Cerebellar cortex (tissue), 1 donor: Measurements from ENCODE around the gene COL6A5.
A peak's percentile ranks its signal among the peaks of the same experiment; 100 is the strongest.
"Not testable (repeated sequence)": the region's sequence is repeated elsewhere in the genome, so short reads cannot be mapped to it uniquely, and the experiment has no call there.

ENCODE experiments used
- DNase-seq: peaks from one replicate; pipeline ENCODE4 v3.0.0-alpha.2; 2015; ENCODE audit warnings: low spot score

The COL6A5 gene

DNA sequence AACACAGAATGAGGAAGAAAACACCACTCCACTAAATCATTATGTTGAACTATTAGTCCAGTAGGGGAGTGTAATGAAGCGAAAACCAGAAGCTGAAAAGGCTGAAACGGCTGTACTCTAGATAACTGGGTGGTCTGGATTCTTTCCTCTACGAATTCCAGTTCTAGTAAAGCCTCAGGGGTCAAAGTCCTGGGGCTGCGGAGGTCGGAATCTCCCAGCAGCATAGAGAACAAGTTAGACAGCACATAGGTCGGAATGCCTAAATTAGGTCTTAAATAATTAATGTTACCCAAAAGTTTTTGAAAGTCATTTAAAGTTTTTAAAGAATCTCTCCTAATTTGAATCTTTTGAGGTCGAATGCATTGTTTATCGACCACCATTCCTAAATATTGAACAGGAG, 102.7 kb downstream of the COL6A5 start:
- not testable (repeated sequence) for DNase-seq

GRCh38 chr3:130456540-130456939, 111.1 kb downstream of the COL6A5 start:
- no peak for DNase-seq

- DNase-seq = no peak
Measured at GRCh38 chr3:130457671-130458070, 112.2 kb downstream of the COL6A5 start.

DNA sequence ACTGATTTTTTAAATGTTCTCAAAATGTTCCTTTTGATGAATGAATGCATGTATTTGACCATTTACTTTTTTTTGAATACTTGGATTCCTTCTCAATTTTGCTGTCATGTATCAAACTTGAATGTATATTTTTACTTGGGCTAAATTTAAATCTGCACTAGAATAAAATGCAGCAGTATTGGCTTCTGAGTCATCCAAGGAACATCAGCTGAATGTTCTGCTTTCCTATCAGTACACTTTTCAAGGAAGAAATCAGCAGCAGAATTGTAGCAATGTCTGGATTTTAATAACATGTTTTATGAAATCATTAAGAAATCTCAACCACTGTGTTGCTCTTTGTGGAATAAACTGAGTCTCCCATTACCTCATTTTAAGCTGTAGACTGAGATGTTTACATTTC, 114.5 kb downstream of the COL6A5 start:
- no peak for DNase-seq

GRCh38 chr3:130462089-130462488, 116.6 kb downstream of the COL6A5 start:
- DNase-seq = no peak

DNA sequence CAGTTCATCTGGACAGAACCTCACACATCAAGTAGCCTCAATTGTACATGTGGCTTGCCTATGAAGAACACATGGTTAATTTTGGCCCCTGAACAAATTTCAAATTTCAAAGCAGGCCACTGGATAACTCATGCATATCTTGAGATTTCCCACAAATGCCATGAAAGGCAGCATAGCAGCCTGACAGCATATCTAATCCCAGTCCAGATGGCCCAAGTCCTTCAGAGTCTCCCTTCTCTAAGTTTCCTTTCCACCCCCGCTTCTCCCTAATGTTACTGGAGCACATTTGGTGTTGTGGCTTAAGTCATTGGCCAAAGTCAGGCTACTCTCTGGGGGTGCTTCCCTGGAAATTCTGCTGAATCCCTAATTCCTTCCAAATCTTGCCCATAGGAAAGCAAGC, 117.7 kb downstream of the COL6A5 start:
- DNase-seq = no peak

DNA sequence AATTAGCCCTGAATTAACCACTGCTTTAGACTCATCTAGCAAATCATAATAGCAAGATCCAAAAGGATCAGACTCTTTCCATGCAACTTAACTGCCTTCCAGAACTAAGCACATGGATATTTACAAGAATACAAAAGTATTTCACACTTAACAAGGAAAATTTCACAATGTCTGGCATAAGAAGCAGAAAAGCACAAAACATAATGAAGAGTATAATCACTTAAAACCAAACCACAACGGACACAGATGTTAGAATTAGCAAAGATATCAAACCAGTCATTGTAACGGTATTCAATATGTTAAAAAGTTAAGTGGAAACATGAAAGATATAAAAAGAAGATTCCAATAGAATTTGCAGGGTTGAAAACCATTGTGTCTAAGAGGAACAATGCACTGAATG, 120.0 kb downstream of the COL6A5 start:
- no peak for DNase-seq

DNA sequence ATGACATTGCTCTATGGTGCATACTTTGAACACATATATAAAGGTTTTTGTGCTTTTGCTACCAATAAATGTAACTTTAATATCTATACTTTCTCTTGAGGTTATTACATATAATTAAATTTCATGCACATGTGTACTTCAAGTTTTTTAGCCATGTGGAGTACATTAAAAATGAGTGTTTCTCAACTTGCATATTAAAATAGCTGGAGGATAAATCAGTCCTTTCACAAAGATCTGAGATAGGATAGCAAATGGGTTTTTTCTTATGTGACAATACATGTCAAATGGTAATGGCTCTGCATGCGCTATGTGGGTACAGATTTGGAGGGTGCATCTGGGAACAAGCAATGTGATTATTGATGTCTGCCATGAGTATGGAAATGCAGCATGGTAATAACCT, 122.8 kb downstream of the COL6A5 start:
- DNase-seq = no peak

GRCh38 chr3:130470126-130470525, 124.7 kb downstream of the COL6A5 start:
- DNase-seq = no peak

DNA sequence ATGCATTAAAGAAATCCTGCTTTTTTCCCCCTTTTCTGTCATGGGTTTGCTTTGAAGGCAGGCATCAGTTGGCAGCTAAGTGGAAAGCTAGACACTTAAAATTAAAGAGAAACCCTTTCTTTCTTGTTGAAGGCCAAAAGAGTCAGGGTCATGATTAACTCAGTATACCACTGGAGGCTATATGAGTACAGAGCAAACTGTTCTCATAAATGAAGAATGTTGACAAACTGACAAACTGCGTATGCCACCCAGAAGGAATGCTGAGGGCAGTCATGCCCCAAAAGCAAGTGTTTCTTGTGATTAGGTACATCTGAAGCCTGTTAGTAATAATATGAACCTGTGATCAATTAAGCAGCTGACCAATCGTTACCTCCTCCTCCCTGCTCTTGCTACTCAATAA, 127.9 kb downstream of the COL6A5 start:
- no peak for DNase-seq

GRCh38 chr3:130480736-130481135, 135.3 kb downstream of the COL6A5 start:
- DNase-seq = peak; percentile 22

DNA sequence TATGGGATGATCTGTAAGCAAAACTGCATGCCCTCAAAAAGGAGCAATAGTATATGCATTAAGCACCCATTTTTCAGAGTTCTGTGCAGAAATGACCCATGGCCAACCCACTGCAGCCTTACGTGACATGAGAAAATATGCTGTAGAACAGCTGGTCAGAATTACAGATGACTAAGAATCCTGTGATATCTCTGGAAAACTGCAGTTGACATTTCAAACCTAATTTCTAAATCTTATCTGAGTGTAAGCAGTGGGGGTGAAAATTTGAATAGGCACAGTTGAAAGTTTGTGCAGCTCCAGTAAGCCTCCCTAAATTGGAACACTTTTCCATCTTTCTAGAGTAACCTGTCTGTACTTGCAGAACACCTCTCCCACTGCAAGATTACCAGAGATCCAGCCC, 142.8 kb downstream of the COL6A5 start:
- no peak for DNase-seq

DNA sequence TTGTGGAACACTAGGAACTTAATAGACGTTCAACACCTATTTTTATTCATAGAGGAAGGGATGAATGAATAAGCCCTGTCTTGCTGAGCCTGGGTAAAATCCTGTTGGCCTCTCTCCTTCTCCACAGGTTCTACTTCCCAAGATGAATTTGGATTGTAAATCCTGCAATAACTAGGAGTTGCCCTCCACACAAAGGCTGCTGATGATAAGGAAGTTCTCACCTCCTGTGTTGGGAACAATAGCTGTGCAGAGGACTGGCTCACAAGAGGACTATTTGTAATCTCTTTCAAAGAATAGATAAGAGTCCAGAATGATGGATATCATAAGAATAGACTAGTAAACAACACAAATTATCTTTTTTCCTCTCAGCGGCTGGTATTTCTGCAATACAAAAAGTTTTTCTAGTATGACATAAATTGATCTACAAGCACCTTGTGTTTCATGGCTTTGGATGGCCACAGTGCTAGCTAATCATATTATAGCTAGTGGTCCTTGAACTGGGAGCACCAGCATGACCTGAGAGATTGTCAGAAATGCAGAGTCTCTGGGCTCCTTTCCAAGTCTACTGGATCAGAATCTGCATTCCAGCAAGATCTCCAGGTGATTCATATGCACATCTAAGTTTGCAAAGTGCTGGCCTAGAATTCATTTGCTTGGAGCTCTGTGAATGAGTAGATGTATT, 143.4 kb downstream of the COL6A5 start:
- no peak for DNase-seq

DNA sequence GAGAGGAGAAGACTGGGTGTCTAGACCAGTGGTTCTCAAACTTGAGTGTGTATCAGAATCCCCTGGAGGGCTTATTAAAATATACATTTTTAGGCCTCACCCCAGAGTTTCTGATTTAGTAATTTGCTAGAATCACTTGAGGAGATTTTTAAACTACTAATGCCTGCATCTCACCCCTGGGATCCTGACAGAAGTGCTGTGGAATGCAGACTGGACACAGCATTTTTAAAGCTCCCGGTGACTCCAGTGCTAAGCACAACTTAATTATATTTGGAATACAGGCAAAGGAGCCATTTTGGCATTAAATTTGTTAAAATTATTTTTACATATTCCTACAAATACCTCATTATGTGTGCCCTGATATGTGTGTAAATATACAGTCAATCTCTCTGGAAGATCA, 144.8 kb downstream of the COL6A5 start:
- no peak for DNase-seq

DNA sequence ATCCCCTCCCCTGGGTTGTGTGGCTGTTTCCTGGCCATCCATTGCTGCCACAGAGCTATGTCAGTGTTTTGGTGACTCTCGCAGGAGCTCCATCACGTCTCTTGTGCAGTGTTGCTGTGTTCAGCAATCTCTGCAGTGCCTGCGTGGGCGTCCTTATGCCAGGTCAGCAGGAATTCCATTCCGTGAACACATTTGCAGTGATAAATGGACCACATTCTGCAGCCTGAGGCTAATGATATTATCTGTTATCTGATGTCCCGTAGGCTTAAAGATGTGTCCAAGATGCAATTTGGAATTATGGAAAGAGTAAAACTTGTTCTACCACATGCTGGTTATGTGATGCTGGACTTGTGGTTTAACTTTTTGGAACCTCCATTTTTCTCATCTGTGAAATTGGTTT, 146.0 kb downstream of the COL6A5 start:
- no peak for DNase-seq

GRCh38 chr3:130504701-130505100, 159.2 kb downstream of the COL6A5 start:
- no peak for DNase-seq

- DNase-seq = no peak
Measured at GRCh38 chr3:130506031-130506430, 160.6 kb downstream of the COL6A5 start.

GRCh38 chr3:130507746-130508145, 162.3 kb downstream of the COL6A5 start:
- no peak for DNase-seq

DNA sequence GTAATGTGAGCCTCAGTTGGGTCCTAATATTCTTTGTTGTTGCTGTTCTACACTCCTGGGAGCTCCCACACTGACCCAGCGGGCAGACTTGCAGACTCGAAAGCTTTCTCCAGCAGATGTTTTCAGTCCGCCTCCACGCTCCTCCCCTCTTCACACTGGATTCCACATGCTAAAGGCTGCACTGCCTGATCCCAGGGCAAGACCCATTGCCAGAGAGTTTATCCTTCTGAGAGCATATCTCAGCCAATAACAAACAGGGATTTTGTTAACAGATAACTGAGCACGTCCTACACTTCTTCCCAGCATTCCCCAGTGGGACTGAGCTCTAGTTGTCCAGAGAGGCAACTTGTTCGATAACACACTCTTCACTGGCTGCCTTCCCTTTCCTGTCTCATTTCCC, 163.5 kb downstream of the COL6A5 start:
- no peak for DNase-seq

GRCh38 chr3:130514681-130515080, 169.2 kb downstream of the COL6A5 start:
- no peak for DNase-seq

GRCh38 chr3:130515755-130516154, 170.3 kb downstream of the COL6A5 start:
- no peak for DNase-seq

- no peak for DNase-seq
Measured at GRCh38 chr3:130516645-130517512, 171.4 kb downstream of the COL6A5 start, which contains the start of gene COL6A6. COL6A6 (plus strand) TSS chr3:130517177; CDS start chr3:130560365, 43,188 bp downstream.

- DNase-seq = no peak
Measured at GRCh38 chr3:130517602-130518001, 172.1 kb downstream of the COL6A5 start.
